H1 (cell line): ENCODE measurements around the gene BCL2A1. TPM values are rescaled to one million over a fixed set of nuclear protein-coding genes. Genes with fewer than 3 reads are reported as not detected.
"Not testable (repeated sequence)": the region's sequence is repeated elsewhere in the genome, so short reads cannot be mapped to it uniquely, and the experiment has no call there.

ENCODE experiments used
- CTCF ChIA-PET: fragments of 300-600 bp; sonication (Branson Sonifier 250); formaldehyde crosslinking; loops from one replicate; lab custom pipeline; 2021; ENCODE audit not compliant: partially characterized antibody; lab: Charles Lee
- POLR2A ChIA-PET: fragments of 300-600 bp; sonication (Branson Sonifier 250); formaldehyde crosslinking; loops from one replicate; lab custom pipeline; 2021; ENCODE audit warnings: inconsistent platforms; ENCODE audit not compliant: partially characterized antibody; lab: Charles Lee
- DNase-seq, 2 experiments: peaks; one replicate each; pipeline versions ENCODE4 v3.0.0 to v3.0.0-alpha.2; 2010 to 2022; ENCODE audit warnings: low spot score in 2 of 2, low read depth in 1 of 2, mixed read lengths in 1 of 2
- FAIRE-seq: peaks from 2 replicates; lab custom pipeline; 2011; peaks lifted over from hg19 to GRCh38; lab: Jason Lieb, UNC
- H2AFZ ChIP-seq: 2 replicates; pipeline ENCODE4 v1.8.1; 2012; ENCODE audit warnings: low read length, inconsistent platforms
- H2AK5ac ChIP-seq: 2 replicates; pipeline ENCODE4 v1.6.1; 2013; ENCODE audit warnings: low read depth, low read length
- H2BK120ac ChIP-seq: replicated peaks from 2 replicates; pipeline ENCODE3; 2013; ENCODE audit warnings: low read depth, low read length, inconsistent platforms
- H2BK12ac ChIP-seq: 2 replicates; pipeline ENCODE4 v1.6.1; 2013; ENCODE audit warnings: low read depth, low read length
- H2BK15ac ChIP-seq: 2 replicates; pipeline ENCODE4 v1.6.1; 2013; ENCODE audit warnings: low read length
- H2BK20ac ChIP-seq: 2 replicates; pipeline ENCODE4 v1.6.1; 2013; ENCODE audit warnings: low read length
- H2BK5ac ChIP-seq: 2 replicates; pipeline ENCODE4 v1.6.1; 2013; ENCODE audit warnings: low read depth, low read length
- H3K14ac ChIP-seq: 2 replicates; pipeline ENCODE4 v1.6.1; 2013; ENCODE audit warnings: inconsistent platforms; ENCODE audit not compliant: insufficient read length
- H3K18ac ChIP-seq: 2 replicates; pipeline ENCODE4 v1.6.1; 2013; ENCODE audit warnings: low read length; ENCODE audit errors: extremely low read depth
- H3K23ac ChIP-seq: 2 replicates; pipeline ENCODE4 v1.6.1; 2013; ENCODE audit warnings: inconsistent platforms; ENCODE audit not compliant: insufficient read length
- H3K23me2 ChIP-seq: 2 replicates; pipeline ENCODE4 v1.6.1; 2013; ENCODE audit warnings: low read depth, low read length
- H3K27ac ChIP-seq: 2 replicates; pipeline ENCODE4 v1.6.1; 2011; ENCODE audit warnings: low read depth, low read length, inconsistent platforms
- H3K27me3 ChIP-seq, 4 experiments: replicated peaks in 1 of 4; 1 replicate in 1 of 4; 2 replicates in 3 of 4; pipeline versions ENCODE4 v1.6.1 to v1.8.1; 2011 to 2013; ENCODE audit warnings: low read length in 3 of 4, mild to moderate bottlenecking in 3 of 4, inconsistent platforms in 2 of 4, mixed read lengths in 2 of 4, moderate library complexity in 1 of 4; ENCODE audit not compliant: control insufficient read depth in 3 of 4, insufficient read depth in 3 of 4; ENCODE audit errors: extremely low read depth in 1 of 4
- H3K36me3 ChIP-seq, 4 experiments: 2 replicates each; pipeline versions ENCODE4 v1.6.1 to v1.8.1; 2011 to 2013; ENCODE audit warnings: mild to moderate bottlenecking in 4 of 4, low read length in 3 of 4, moderate library complexity in 2 of 4, control low read depth in 1 of 4, inconsistent platforms in 1 of 4; ENCODE audit not compliant: insufficient read depth in 4 of 4, control insufficient read depth in 2 of 4
- H3K4ac ChIP-seq: replicated peaks from 2 replicates; pipeline ENCODE3; 2013; ENCODE audit warnings: low read length, low read depth, mixed read lengths, inconsistent platforms; ENCODE audit not compliant: insufficient read length
- H3K4me1 ChIP-seq, 4 experiments: replicated peaks in 1 of 4; 1 replicate in 1 of 4; 2 replicates in 3 of 4; pipeline versions ENCODE4 v1.6.1 to v1.8.1; 2011 to 2013; ENCODE audit warnings: low read length in 3 of 4, inconsistent platforms in 2 of 4, mixed read lengths in 1 of 4; ENCODE audit not compliant: insufficient read depth in 4 of 4, control insufficient read depth in 3 of 4
- H3K4me2 ChIP-seq, 2 experiments: 2 replicates each; pipeline versions ENCODE4 v1.6.1 to v1.8.1; 2011 to 2013; ENCODE audit warnings: low read depth in 2 of 2, low read length in 2 of 2, control low read depth in 1 of 2, inconsistent platforms in 1 of 2, mild to moderate bottlenecking in 1 of 2; ENCODE audit not compliant: insufficient read depth in 1 of 2
- H3K4me3 ChIP-seq, 4 experiments: fragments of 200-600, 300-600 bp in 1 of 4; sonication (generic), shearing (Covaris generic), sonication (Bioruptor Twin) in 1 of 4; 2 replicates each; pipeline versions ENCODE4 v1.5.1 to v1.8.1; 2011 to 2016; ENCODE audit warnings: low read length in 4 of 4, low read depth in 3 of 4, control low read depth in 2 of 4, inconsistent platforms in 2 of 4, mild to moderate bottlenecking in 2 of 4, mixed read lengths in 1 of 4, moderate library complexity in 1 of 4; ENCODE audit not compliant: insufficient read depth in 2 of 4; ENCODE audit errors: extremely low read depth in 1 of 4
- H3K56ac ChIP-seq: replicated peaks from 2 replicates; pipeline ENCODE3; 2013; ENCODE audit warnings: low read depth, mild to moderate bottlenecking, mixed read lengths, low read length, inconsistent platforms; ENCODE audit not compliant: insufficient read length
- H3K79me1 ChIP-seq: 2 replicates; pipeline ENCODE4 v1.6.1; 2013; ENCODE audit warnings: low read depth, low read length, control low read depth
- H3K79me2 ChIP-seq, 2 experiments: 2 replicates each; pipeline versions ENCODE4 v1.6.1 to v1.8.1; 2012 to 2013; ENCODE audit warnings: low read length in 2 of 2, mild to moderate bottlenecking in 2 of 2, inconsistent platforms in 1 of 2; ENCODE audit not compliant: insufficient read depth in 2 of 2, control insufficient read depth in 1 of 2
- H3K9ac ChIP-seq, 4 experiments: replicated peaks in 1 of 4; 1 replicate in 1 of 4; 2 replicates in 3 of 4; pipeline versions ENCODE4 v1.6.1 to v1.8.1; 2011 to 2013; ENCODE audit warnings: low read depth in 3 of 4, low read length in 3 of 4, control low read depth in 2 of 4, mild to moderate bottlenecking in 2 of 4, moderate library complexity in 2 of 4, inconsistent platforms in 1 of 4; ENCODE audit errors: extremely low read depth in 1 of 4
- H3K9me3 ChIP-seq, 2 experiments: 2 replicates each; pipeline versions ENCODE4 v1.6.1 to v1.8.1; 2012 to 2013; ENCODE audit warnings: mild to moderate bottlenecking in 2 of 2, moderate library complexity in 2 of 2, control low read depth in 1 of 2, inconsistent platforms in 1 of 2, low read depth in 1 of 2, low read length in 1 of 2, mixed read lengths in 1 of 2; ENCODE audit not compliant: insufficient read depth in 2 of 2
- H4K20me1 ChIP-seq, 2 experiments: replicated peaks in 1 of 2; 2 replicates each; pipeline versions ENCODE3 to v1.8.1; 2011 to 2013; ENCODE audit warnings: inconsistent platforms in 2 of 2, low read length in 2 of 2, mild to moderate bottlenecking in 1 of 2; ENCODE audit not compliant: insufficient read depth in 2 of 2, control insufficient read depth in 1 of 2
- H4K5ac ChIP-seq: 2 replicates; pipeline ENCODE4 v1.6.1; 2013; ENCODE audit warnings: low read length, low read depth, mixed read lengths, inconsistent platforms; ENCODE audit not compliant: insufficient read length
- H4K8ac ChIP-seq: 2 replicates; pipeline ENCODE4 v1.8.0; 2013; ENCODE audit warnings: mild to moderate bottlenecking, moderate library complexity, low read length, inconsistent platforms; ENCODE audit not compliant: insufficient read depth; ENCODE audit errors: extremely low read depth
- H4K91ac ChIP-seq: replicated peaks from 2 replicates; pipeline ENCODE3; 2013; ENCODE audit warnings: low read length, mixed read lengths, inconsistent platforms; ENCODE audit not compliant: insufficient read length
- WGBS, 2 experiments: shearing (Covaris generic) in 1 of 2; methylation state at CpG; one replicate each; pipeline versions ENCODE4 v1.1.6 to v1.1.7; 2013 to 2015; ENCODE audit warnings: low lambda C conversion rate in 2 of 2, mixed read lengths in 2 of 2, inconsistent platforms in 1 of 2, low coverage in 1 of 2, missing lambda C conversion rate in 1 of 2; ENCODE audit not compliant: insufficient replicate concordance in 2 of 2, insufficient coverage in 1 of 2, insufficient read length in 1 of 2; ENCODE audit errors: extremely low coverage in 1 of 2, missing lambda C conversion rate in 1 of 2; 5-methylcytosine and 5-hydroxymethylcytosine counted together
- polyA plus RNA-seq, 7 experiments: library from polyadenylated mRNA; depleted of rRNA in 3 of 7; stranded (reverse) in 5 of 7; unstranded in 2 of 7; fragments of >200 nt in 5 of 7; fragments of 200-250 nt in 2 of 7; gene quantifications; 1 replicate in 5 of 7; 2 replicates in 1 of 7; 4 replicates in 1 of 7; pipeline versions ENCODE4 v1.2.1 to v1.2.3, GENCODE V29; 2011 to 2013; ENCODE audit warnings: missing spikeins in 2 of 7, mixed read lengths in 2 of 7
- total RNA-seq: library from RNA; stranded (reverse); fragmentation: NEBNext Ultra II Directional; extraction: Animal tissue kit (Norgen Biotek cat#: 25700); gene quantifications from 2 replicates; pipeline ENCODE4 v1.2.1, GENCODE V29; 2021

Gene BCL2A1
- total and polyA plus RNA-seq, 2 of the 8 experiments (the other 6 are each of a cell fraction or from before 2014, with no cell fraction given) = not detected

GRCh38 chr15:80014186-80014585 is 43.2 kb upstream of the BCL2A1 start:
- H3K14ac ChIP-seq, H2AFZ ChIP-seq, H2BK120ac ChIP-seq, H3K23ac ChIP-seq, H4K5ac ChIP-seq, H3K79me1 ChIP-seq, H4K8ac ChIP-seq, H2BK5ac ChIP-seq, H2BK12ac ChIP-seq, H3K4me1 ChIP-seq, H3K79me2 ChIP-seq, H2BK15ac ChIP-seq, H3K23me2 ChIP-seq, H3K36me3 ChIP-seq, H3K9me3 ChIP-seq, H2BK20ac ChIP-seq, DNase-seq, H3K56ac ChIP-seq, H3K27ac ChIP-seq, H2AK5ac ChIP-seq, H4K20me1 ChIP-seq, H3K9ac ChIP-seq, H3K27me3 ChIP-seq, H3K18ac ChIP-seq, H4K91ac ChIP-seq, H3K4me2 ChIP-seq, FAIRE-seq, H3K4me3 ChIP-seq, H3K4ac ChIP-seq: not testable (repeated sequence)
- ChIA-PET POLR2A (interaction anchor here (0.6 kb wide), 1 partner anchor 754 kb away, joined by 3 read pairs; no protein-coding TSS in a partner anchor), CTCF (interaction anchor here (0.7 kb wide), 2 partner anchors 45 to 150 kb away, joined by 3 read pairs; no protein-coding TSS in a partner anchor)
- 99% methylated on average over 5 of the region's 7 CpGs; no CpG with 5 or more reads in 1 of the 2 experiments for WGBS, 2 experiments
